Sigmoid colon (tissue), 4 donors: Measurements from ENCODE around the gene SPEN.

Source experiments
- CTCF ChIP-seq, 4 experiments: fragments of 450-650 bp in 3 of 4; fragments of 200-600 bp in 1 of 4; IDR thresholded peaks; one replicate each; pipeline ENCODE4 v1.5.1; 2016 to 2019; ENCODE audit warnings: antibody characterized with exemption in 4 of 4, mild to moderate bottlenecking in 3 of 4, moderate library complexity in 2 of 4
- EP300 ChIP-seq, 4 donors: sonication (generic); formaldehyde crosslinking; IDR thresholded peaks; one replicate each; pipeline ENCODE4 v1.6.1; 2017; ENCODE audit warnings: antibody characterized with exemption in 4 of 4
- POLR2A ChIP-seq, 2 donors: fragments of 450-650 bp; IDR thresholded peaks; one replicate each; pipeline ENCODE4 v1.6.1; 2016; ENCODE audit warnings: antibody characterized with exemption in 2 of 2, mild to moderate bottlenecking in 2 of 2, moderate library complexity in 2 of 2
- POLR2AphosphoS5 ChIP-seq, 4 donors: sonication (generic); formaldehyde crosslinking; IDR thresholded peaks; one replicate each; pipeline ENCODE4 v1.6.1; 2017; ENCODE audit warnings: antibody characterized with exemption in 4 of 4

- TF ChIP-seq POLR2AphosphoS5 (IDR thresholded peaks at IDR 0.05) (no peak), CTCF (IDR thresholded peaks at IDR 0.05) (no peak), POLR2A (IDR thresholded peaks at IDR 0.05) (no peak), EP300 (IDR thresholded peaks at IDR 0.05) (no peak)
Measured at GRCh38 chr1:15933684-15934083, 86.2 kb downstream of the SPEN start.
